Prostate gland (tissue), 2 donors: ENCODE results near the gene SEPTIN11.

Experiments used
- CTCF ChIP-seq, 4 experiments: fragments of 200-600 bp in 2 of 4; fragments of 450-650 bp in 2 of 4; sonication (generic) in 2 of 4; IDR thresholded peaks; 1 replicate in 3 of 4; 2 replicates in 1 of 4; pipeline ENCODE4 v1.5.1; 2016 to 2019; ENCODE audit warnings: antibody characterized with exemption in 4 of 4, mild to moderate bottlenecking in 2 of 4, moderate library complexity in 2 of 4
- POLR2A ChIP-seq: fragments of 450-650 bp; IDR thresholded peaks from one replicate; pipeline ENCODE4 v1.6.1; 2016; ENCODE audit warnings: antibody characterized with exemption, mild to moderate bottlenecking
- POLR2AphosphoS5 ChIP-seq: sonication (generic); formaldehyde crosslinking; IDR thresholded peaks from one replicate; pipeline ENCODE4 v1.6.1; 2017; ENCODE audit warnings: antibody characterized with exemption

- TF ChIP-seq CTCF (IDR thresholded peaks at IDR 0.05): no peak
- TF ChIP-seq POLR2A: no peak
- no peak for TF ChIP-seq POLR2AphosphoS5
These were observed 33.4 kb downstream of the SEPTIN11 start for GRCh38 chr4:76982638-76983584.
